ENCODE data around the gene FAHD2A. TPM values are rescaled to one million over a fixed set of nuclear protein-coding genes. Genes with fewer than 3 reads are reported as not detected.
"Not testable (repeated sequence)": the region's sequence is repeated elsewhere in the genome, so short reads cannot be mapped to it uniquely, and the experiment has no call there.

FAHD2A gene
- total RNA-seq, 3 donors from 2014 or later = 19.3 to 50.1 (median 24.3) TPM

DNA sequence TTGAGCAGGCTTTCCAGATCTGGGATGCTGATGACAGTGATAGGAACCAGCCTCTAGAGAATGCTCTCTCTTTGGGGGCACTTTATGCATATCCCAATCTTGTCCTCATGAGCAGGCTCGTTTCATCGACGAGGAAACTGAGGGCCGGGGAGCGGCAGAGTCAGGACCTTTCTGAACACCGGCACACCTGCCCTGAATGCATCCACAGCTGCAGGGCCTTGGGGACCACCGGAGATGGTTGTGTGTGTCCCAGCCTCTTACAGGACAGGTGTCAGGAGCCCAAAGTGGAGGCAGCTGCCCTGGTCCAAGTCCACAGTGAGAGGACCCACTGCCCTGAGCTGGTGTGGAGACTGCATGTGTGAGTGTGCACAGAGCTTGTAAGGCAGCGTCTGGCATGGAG, 47.6 kb upstream of the FAHD2A start:
- DNase-seq (ENCODE audit: low spot score in 2 of 2) = peak in 1 of 2 donors; percentile 15
- no peak overlapping the region for H3K4me3 ChIP-seq
- H3K36me3 ChIP-seq = no peaks in the 10 kb centered on the region
- no peaks in the 10 kb centered on the region for H3K4me1 ChIP-seq
- no peaks in the 10 kb centered on the region for H3K9me3 ChIP-seq
- no peak overlapping the region for H3K27ac ChIP-seq
- TF ChIP-seq, protein P1, sequence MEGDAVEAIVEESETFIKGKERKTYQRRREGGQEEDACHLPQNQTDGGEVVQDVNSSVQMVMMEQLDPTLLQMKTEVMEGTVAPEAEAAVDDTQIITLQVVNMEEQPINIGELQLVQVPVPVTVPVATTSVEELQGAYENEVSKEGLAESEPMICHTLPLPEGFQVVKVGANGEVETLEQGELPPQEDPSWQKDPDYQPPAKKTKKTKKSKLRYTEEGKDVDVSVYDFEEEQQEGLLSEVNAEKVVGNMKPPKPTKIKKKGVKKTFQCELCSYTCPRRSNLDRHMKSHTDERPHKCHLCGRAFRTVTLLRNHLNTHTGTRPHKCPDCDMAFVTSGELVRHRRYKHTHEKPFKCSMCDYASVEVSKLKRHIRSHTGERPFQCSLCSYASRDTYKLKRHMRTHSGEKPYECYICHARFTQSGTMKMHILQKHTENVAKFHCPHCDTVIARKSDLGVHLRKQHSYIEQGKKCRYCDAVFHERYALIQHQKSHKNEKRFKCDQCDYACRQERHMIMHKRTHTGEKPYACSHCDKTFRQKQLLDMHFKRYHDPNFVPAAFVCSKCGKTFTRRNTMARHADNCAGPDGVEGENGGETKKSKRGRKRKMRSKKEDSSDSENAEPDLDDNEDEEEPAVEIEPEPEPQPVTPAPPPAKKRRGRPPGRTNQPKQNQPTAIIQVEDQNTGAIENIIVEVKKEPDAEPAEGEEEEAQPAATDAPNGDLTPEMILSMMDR (IDR thresholded peaks at IDR 0.05) = no peak
- H3K27me3 ChIP-seq = no peaks in the 10 kb centered on the region
- intact Hi-C loops (cut with DNase I; ENCODE audit: low total_unique reads) = no loop called here

DNA sequence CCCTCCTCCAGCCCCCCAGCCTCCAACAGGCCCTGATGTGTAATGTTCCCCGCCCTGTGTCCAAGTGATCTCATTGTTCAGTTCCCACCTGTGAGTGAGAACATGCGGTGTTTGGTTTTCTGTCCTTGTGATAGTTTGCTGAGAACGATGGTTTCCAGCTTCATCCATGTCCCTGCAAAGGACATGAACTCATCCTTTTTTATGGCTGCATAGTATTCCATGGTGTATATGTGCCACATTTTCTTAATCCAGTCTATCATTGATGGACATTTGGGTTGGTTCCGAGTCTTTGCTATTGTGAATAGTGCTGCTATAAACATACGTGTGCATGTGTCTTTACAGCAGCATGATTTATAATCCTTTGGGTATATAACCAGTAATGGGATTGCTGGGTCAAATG, 47.0 kb upstream of the FAHD2A start:
- H3K9me3 ChIP-seq; H3K36me3 ChIP-seq; H3K27me3 ChIP-seq; H3K4me1 ChIP-seq; intact Hi-C loops (cut with DNase I; ENCODE audit: low total_unique reads); DNase-seq (ENCODE audit: low spot score in 2 of 2); H3K4me3 ChIP-seq; H3K27ac ChIP-seq: not testable (repeated sequence)

DNA sequence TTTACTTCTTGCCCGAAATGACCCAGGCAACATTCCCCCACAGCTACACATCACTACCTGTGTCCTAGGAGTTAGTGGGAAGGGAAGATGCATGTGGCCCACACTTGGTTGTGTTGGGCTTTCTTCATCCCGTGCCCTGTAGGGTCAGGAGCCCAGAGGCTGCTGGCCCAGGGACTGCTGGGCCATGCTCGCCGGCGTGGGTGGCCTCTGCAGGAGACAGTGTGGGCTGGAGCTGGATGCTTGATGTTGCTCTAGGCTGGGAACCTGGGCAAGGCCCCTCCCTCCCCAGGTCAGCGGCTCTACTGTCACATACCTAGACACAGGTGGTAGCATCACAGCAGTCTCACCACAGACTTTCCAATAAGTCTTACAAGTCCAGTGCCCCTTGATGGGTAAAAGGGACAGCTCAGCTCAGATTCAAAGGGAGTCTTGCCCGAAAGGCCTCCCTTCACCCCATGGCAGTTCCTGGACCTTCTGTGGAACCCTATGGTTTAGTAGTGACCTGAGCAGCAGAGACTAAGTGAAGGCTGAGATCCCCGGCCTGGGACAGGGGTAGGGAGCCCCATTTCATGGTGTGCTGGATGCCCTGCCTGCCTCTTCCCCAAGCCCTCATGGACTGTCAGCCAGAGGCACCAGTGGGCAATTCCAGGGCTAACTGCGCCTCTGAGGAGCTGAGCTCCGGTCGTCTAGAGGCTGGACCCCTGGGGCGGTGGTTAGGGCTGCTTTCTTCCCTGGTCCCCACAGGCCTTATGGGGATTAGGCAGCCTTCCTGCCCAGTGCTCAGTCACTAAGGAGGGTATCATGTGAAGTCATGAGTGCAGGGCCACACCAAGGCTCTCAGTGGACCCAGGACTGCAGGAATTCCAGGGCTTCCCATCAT, 45.4 kb upstream of the FAHD2A start:
- DNase-seq (ENCODE audit: low spot score in 2 of 2) = peak in 1 of 2 donors; percentile 45
- TF ChIP-seq, protein P1 (IDR thresholded peaks at IDR 0.05) = no peak
- TF ChIP-seq POLR2AphosphoS5 (IDR thresholded peaks at IDR 0.05) (no peak), POLR2A (IDR thresholded peaks at IDR 0.05) (no peak)
- intact Hi-C loops (cut with DNase I; ENCODE audit: low total_unique reads) = no loop called here

DNA sequence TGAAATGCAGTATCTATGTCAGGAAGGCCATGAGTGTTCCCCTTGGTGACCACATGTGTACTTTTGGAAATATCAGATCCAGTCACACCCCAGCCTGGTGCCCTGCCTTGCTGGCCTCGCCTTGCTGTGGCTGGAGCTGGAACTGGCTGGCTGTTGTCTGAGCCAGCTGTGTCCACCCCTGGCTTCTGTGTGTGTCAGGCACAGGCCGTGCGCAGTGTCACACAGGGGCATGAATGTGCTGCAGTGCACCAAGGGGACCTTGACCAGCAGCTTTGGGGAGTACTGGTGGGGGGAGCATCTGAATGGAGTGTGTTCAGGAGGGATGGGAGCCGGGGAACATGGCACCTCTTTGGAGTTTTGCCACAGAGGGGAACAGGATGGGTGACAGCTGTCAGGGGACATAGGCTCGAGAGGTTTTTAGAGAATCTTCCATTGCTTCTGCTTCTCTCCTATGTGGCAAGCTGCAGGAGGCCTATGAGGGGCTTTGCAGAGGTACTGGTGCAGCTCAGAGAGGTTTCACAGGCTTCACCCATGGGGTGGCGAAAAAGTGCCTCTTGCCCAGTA, 44.7 kb upstream of the FAHD2A start:
- TF ChIP-seq POLR2A (IDR thresholded peaks at IDR 0.05) = no peak
- TF ChIP-seq, protein P1 (IDR thresholded peaks at IDR 0.05) = no peak
- TF ChIP-seq POLR2AphosphoS5 (IDR thresholded peaks at IDR 0.05) = no peak
- H3K4me1 ChIP-seq = no peaks in the 10 kb centered on the region
- intact Hi-C loops (cut with DNase I; ENCODE audit: low total_unique reads) = no loop called here
- no peak overlapping the region for H3K27ac ChIP-seq
- DNase-seq (ENCODE audit: low spot score in 2 of 2) = peak in 1 of 2 donors; percentile 22
- no peaks in the 10 kb centered on the region for H3K36me3 ChIP-seq
- no peak overlapping the region for H3K4me3 ChIP-seq
- no peaks in the 10 kb centered on the region for H3K27me3 ChIP-seq
- no peaks in the 10 kb centered on the region for H3K9me3 ChIP-seq

More for the DNA sequence above, 45.4 kb upstream of the FAHD2A start:
- Histone ChIP-seq H3K4me1 (no peaks in the 10 kb centered on the region), H3K9me3 (no peaks in the 10 kb centered on the region), H3K36me3 (no peaks in the 10 kb centered on the region), H3K4me3 (no peak overlapping the region), H3K27me3 (no peaks in the 10 kb centered on the region), H3K27ac (no peak overlapping the region)

DNA sequence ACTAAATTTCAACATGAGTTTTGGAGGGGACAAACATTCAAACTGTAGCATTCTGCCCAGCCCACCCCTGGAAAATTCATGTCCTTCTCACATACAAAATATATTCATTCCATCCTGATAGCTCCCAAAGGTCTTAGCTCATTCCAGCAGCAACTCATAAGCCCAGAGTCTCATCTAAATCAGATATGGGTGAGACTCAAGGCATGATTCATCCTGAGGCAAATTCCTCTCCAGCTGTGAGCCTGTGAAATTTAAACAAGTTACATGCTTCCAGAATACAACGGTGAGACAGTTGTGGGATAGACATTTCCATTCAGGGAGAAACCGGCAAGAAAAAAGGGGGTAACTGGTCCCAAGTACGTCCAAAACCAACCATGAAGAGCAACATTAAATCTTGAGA, 43.5 kb upstream of the FAHD2A start:
- no peaks in the 10 kb centered on the region for H3K36me3 ChIP-seq
- no peak for DNase-seq (ENCODE audit: low spot score in 2 of 2)
- H3K4me1 ChIP-seq = no peaks in the 10 kb centered on the region
- intact Hi-C loops (cut with DNase I; ENCODE audit: low total_unique reads) = no loop called here
- no peaks in the 10 kb centered on the region for H3K27me3 ChIP-seq
- TF ChIP-seq, protein P1 (IDR thresholded peaks at IDR 0.05) = no peak
- TF ChIP-seq POLR2AphosphoS5 (IDR thresholded peaks at IDR 0.05) (no peak), POLR2A (IDR thresholded peaks at IDR 0.05) (no peak)
- no peaks in the 10 kb centered on the region for H3K9me3 ChIP-seq
- H3K4me3 ChIP-seq = no peak overlapping the region
- no peak overlapping the region for H3K27ac ChIP-seq
